ENCODE data around the gene EPG5.

GRCh38 chr18:45995461-45995860 is 28.3 kb upstream of the EPG5 start:
- no peak for TF ChIP-seq CTCF (IDR thresholded peaks at IDR 0.05; ENCODE audit: extremely low read depth in 1 of 2, insufficient read depth in 1 of 2, low read depth in 1 of 2, low read length in 2 of 2)
- no peak for TF ChIP-seq POLR2A (IDR thresholded peaks at IDR 0.05; ENCODE audit: low read depth, low read length)
- no peak for TF ChIP-seq POLR2AphosphoS5 (IDR thresholded peaks at IDR 0.05; ENCODE audit: insufficient read depth, low read depth, low read length)
- TF ChIP-seq MYC (IDR thresholded peaks at IDR 0.05; ENCODE audit: low read depth, low read length): no peak
